Measurements from ENCODE around the gene FOXE1. TPM values are rescaled to one million over a fixed set of nuclear protein-coding genes. Genes with fewer than 3 reads are reported as not detected.
A peak's percentile ranks its signal among the peaks of the same experiment; 100 is the strongest.

Gene FOXE1
- total RNA-seq, 1 donor = not detected

- Histone ChIP-seq H4K20me1 (ENCODE audit: insufficient read depth, low read length) (no peaks in the 10 kb centered on the region), H3K27ac (ENCODE audit: low read depth, low read length) (no peak overlapping the region), H3K4me3 (ENCODE audit: insufficient read depth, low read length) (no peak overlapping the region), H3K27me3 (ENCODE audit: insufficient read depth, low read length) (peaks cover 45% of the 10 kb centered on the region), H3K36me3 (ENCODE audit: insufficient read depth, low read length) (no peaks in the 10 kb centered on the region), H3K4me2 (ENCODE audit: insufficient read depth, low read length) (no peak overlapping the region), H2AFZ (ENCODE audit: low read length) (no peak overlapping the region), H3K4me1 (ENCODE audit: insufficient read depth, low read length) (no peaks in the 10 kb centered on the region), H3K9me3 (ENCODE audit: low read depth, low read length) (no peaks in the 10 kb centered on the region), H3K79me2 (ENCODE audit: insufficient read depth, low read length) (no peaks in the 10 kb centered on the region)
- TF ChIP-seq CTCF (IDR thresholded peaks at IDR 0.05; ENCODE audit: extremely low read depth, low read depth, low read length) = no peak
- no peak for DNase-seq (ENCODE audit: insufficient read length, low spot score, missing footprints)
Measured at GRCh38 chr9:97808415-97808814, 44.6 kb upstream of the FOXE1 start.

DNA sequence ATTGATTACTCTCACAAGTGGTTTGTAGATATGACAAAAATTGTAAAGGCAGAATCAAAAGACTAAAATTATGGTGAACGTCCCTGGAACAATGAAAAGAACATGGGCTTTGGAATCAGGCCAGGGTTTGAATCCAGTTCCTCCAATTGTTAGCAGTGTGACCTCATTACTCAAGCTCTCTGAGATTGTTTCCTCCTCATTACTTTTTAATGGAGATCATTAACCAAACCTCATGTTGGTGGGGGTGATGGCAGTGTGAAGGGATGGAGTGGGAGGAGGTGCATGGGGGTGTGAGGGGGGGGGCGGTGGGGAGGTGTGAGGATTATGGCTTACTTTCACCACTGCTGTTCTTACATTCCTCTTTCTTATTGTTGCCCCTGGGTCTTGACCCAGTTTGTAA lies 44.1 kb upstream of the FOXE1 start:
- H3K36me3 ChIP-seq (ENCODE audit: insufficient read depth, low read length) = no peaks in the 10 kb centered on the region
- H3K4me2 ChIP-seq (ENCODE audit: insufficient read depth, low read length) = no peak overlapping the region
- no peak overlapping the region for H2AFZ ChIP-seq (ENCODE audit: low read length)
- no peaks in the 10 kb centered on the region for H4K20me1 ChIP-seq (ENCODE audit: insufficient read depth, low read length)
- H3K4me1 ChIP-seq (ENCODE audit: insufficient read depth, low read length) = no peaks in the 10 kb centered on the region
- TF ChIP-seq CTCF (IDR thresholded peaks at IDR 0.05; ENCODE audit: extremely low read depth, low read depth, low read length) = no peak
- DNase-seq (ENCODE audit: insufficient read length, low spot score, missing footprints) = no peak
- no peak overlapping the region for H3K27ac ChIP-seq (ENCODE audit: low read depth, low read length)
- H3K4me3 ChIP-seq (ENCODE audit: insufficient read depth, low read length) = no peak overlapping the region
- no peaks in the 10 kb centered on the region for H3K9me3 ChIP-seq (ENCODE audit: low read depth, low read length)
- H3K79me2 ChIP-seq (ENCODE audit: insufficient read depth, low read length) = no peaks in the 10 kb centered on the region
- peaks cover 40% of the 10 kb centered on the region for H3K27me3 ChIP-seq (ENCODE audit: insufficient read depth, low read length)

DNA sequence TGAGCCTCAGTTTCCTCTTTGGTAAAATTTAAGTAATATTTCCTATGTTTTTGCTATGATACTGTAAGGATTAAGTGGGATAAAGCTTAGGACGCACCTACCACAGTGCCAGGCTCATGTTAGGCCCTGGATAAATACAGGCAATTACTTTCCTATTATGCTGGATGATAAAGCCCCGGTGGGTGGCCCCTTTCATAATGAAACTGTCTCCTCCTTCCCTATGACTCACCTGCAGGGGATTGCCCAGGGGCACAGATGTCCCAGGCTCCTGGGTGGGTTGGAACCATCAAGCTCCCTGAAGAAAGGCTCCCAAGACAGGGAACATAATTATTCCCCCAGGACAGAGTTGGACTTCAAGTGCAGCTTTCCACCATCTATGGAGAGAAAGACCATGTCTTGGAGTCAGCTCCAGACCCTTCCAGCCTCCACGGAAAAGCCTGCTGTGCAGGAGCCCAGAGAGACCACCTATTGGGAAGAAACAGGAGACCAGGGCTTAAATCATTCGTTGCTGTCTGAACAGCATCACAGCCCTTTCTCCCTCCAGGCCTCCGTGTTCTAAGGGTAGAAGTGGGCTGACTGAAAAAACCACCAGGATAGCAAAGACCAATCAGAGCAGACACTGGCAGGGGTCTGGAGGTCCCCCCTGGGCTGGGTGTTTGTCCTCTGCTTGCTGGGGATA lies 43.2 kb upstream of the FOXE1 start:
- Histone ChIP-seq H3K9me3 (ENCODE audit: low read depth, low read length) (no peaks in the 10 kb centered on the region), H3K4me3 (ENCODE audit: insufficient read depth, low read length) (no peak overlapping the region), H3K4me1 (ENCODE audit: insufficient read depth, low read length) (no peaks in the 10 kb centered on the region), H3K27me3 (ENCODE audit: insufficient read depth, low read length) (peaks cover 34% of the 10 kb centered on the region), H2AFZ (ENCODE audit: low read length) (no peak overlapping the region), H3K27ac (ENCODE audit: low read depth, low read length) (no peak overlapping the region), H4K20me1 (ENCODE audit: insufficient read depth, low read length) (no peaks in the 10 kb centered on the region), H3K36me3 (ENCODE audit: insufficient read depth, low read length) (no peaks in the 10 kb centered on the region), H3K79me2 (ENCODE audit: insufficient read depth, low read length) (no peaks in the 10 kb centered on the region), H3K4me2 (ENCODE audit: insufficient read depth, low read length) (no peak overlapping the region)
- DNase-seq (ENCODE audit: insufficient read length, low spot score, missing footprints) = peak; percentile 45
- no peak for TF ChIP-seq CTCF (IDR thresholded peaks at IDR 0.05; ENCODE audit: extremely low read depth, low read depth, low read length)

DNA sequence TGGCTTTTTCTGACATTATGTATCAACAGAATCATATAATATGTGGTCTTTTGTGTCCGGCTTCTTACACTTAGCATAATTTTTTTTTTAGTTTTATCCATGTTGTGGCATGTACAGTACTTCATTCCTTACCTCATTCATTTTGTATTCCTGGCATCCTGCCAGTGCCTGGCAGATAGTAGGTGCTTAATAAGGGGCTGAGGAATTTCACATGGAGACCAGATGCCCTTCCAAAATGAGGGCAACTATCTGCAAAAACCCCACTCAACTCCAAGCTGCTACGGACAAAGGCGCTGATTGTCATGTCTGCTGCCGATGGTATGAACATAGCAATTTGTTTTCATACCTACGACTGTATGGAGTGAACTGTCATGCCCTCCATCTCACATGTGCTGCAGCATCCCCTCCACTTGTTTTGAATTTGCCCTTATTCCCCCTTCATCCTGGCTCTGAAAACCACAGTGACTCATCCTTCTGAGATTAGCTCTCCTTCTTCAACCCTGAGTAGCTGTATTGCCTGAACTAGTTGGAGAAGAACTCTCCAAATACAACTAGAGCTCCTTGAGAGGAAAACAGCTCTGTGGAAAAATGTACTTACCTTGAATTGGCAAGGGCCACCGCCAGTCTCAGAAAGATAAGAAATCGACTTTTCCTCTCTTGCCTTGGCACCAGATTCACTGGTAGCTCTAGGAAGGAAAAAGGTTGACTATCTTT lies 41.3 kb upstream of the FOXE1 start:
- no peaks in the 10 kb centered on the region for H3K4me1 ChIP-seq (ENCODE audit: insufficient read depth, low read length)
- DNase-seq (ENCODE audit: insufficient read length, low spot score, missing footprints) = peak; percentile 85
- no peaks in the 10 kb centered on the region for H4K20me1 ChIP-seq (ENCODE audit: insufficient read depth, low read length)
- no peak for TF ChIP-seq CTCF (IDR thresholded peaks at IDR 0.05; ENCODE audit: extremely low read depth, low read depth, low read length)
- no peak overlapping the region for H3K4me2 ChIP-seq (ENCODE audit: insufficient read depth, low read length)
- no peak overlapping the region for H3K4me3 ChIP-seq (ENCODE audit: insufficient read depth, low read length)
- peaks cover 24% of the 10 kb centered on the region for H3K27me3 ChIP-seq (ENCODE audit: insufficient read depth, low read length)
- H3K27ac ChIP-seq (ENCODE audit: low read depth, low read length) = no peak overlapping the region
- no peak overlapping the region for H2AFZ ChIP-seq (ENCODE audit: low read length)
- no peaks in the 10 kb centered on the region for H3K9me3 ChIP-seq (ENCODE audit: low read depth, low read length)
- no peaks in the 10 kb centered on the region for H3K36me3 ChIP-seq (ENCODE audit: insufficient read depth, low read length)
- H3K79me2 ChIP-seq (ENCODE audit: insufficient read depth, low read length) = no peaks in the 10 kb centered on the region
